PFSK-1 (cell line): ENCODE results near the gene DENND4B.

Source experiments
- POLR2AphosphoS5 ChIP-seq: IDR thresholded peaks from 2 replicates; pipeline ENCODE4 v1.6.1; 2012; ENCODE audit warnings: low read depth, mild to moderate bottlenecking, control low read depth, low read length, moderate library complexity
- SIN3A ChIP-seq: IDR thresholded peaks from 2 replicates; pipeline ENCODE4 v1.6.1; 2012; ENCODE audit warnings: mild to moderate bottlenecking, low read length, moderate library complexity, borderline replicate concordance; ENCODE audit not compliant: insufficient read depth
- TAF1 ChIP-seq: IDR thresholded peaks from 2 replicates; pipeline ENCODE4 v1.6.1; 2012; ENCODE audit warnings: low read length, control low read depth, borderline replicate concordance; ENCODE audit not compliant: insufficient read depth
- TF ChIP-seq, protein P1 (sequence below), 2 experiments: IDR thresholded peaks; 2 replicates each; pipeline versions ENCODE4 v1.6.1 to v1.8.0; 2011 to 2012; ENCODE audit warnings: low read depth in 2 of 2, low read length in 2 of 2, control low read depth in 1 of 2, inconsistent platforms in 1 of 2, mild to moderate bottlenecking in 1 of 2, moderate library complexity in 1 of 2; ENCODE audit not compliant: insufficient read depth in 1 of 2

DNA sequence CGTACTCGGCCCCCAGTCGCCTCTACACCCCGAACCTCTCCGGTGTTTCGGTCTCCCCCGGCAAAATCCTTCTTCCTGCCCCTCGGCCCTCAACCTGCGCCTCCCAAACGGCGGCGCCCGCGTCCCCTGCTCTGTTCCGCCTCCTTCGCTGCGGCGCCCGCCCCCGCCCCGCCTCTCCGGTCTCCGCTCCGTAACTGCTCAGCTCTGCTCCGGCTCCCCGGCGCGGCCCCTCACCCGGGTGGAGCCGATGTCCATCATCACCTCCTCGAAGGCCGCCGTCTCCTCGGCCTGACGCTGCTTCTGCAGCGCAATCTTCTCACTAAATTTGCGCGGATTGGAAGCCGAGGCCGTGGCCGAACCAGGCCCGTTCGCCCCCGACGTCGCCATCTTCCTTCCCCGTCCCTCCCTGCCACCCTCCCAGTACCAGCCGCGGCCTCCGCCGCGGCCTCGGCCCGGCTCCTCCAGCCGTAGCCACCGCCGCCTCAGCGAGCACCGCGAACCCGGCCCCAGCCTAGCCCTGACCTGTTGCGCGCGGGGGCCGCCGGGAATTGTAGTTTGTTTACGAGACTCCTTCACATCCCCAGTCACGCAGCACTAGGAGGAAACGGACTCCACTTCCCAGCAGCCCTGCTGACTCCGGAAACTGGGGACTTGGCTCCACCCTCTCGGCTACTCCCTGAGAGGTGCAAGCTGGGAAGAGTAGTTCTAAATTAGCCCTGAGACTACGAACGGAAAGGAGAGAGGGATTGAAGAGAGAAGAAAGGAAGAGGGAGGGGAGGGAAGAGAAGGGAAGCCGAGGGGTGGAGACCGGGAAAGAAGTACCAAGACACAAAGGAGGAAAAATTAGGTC is 11.8 kb upstream of the DENND4B start, which contains the start of gene CRTC2:
- TF ChIP-seq POLR2AphosphoS5 (peak; percentile 78; the same call in 1 of the 2 replicates), SIN3A (peak; percentile 14; the same call in 1 of the 2 replicates), TAF1 (no peak; the same call in 1 of the 2 replicates)
- TF ChIP-seq, protein P1, sequence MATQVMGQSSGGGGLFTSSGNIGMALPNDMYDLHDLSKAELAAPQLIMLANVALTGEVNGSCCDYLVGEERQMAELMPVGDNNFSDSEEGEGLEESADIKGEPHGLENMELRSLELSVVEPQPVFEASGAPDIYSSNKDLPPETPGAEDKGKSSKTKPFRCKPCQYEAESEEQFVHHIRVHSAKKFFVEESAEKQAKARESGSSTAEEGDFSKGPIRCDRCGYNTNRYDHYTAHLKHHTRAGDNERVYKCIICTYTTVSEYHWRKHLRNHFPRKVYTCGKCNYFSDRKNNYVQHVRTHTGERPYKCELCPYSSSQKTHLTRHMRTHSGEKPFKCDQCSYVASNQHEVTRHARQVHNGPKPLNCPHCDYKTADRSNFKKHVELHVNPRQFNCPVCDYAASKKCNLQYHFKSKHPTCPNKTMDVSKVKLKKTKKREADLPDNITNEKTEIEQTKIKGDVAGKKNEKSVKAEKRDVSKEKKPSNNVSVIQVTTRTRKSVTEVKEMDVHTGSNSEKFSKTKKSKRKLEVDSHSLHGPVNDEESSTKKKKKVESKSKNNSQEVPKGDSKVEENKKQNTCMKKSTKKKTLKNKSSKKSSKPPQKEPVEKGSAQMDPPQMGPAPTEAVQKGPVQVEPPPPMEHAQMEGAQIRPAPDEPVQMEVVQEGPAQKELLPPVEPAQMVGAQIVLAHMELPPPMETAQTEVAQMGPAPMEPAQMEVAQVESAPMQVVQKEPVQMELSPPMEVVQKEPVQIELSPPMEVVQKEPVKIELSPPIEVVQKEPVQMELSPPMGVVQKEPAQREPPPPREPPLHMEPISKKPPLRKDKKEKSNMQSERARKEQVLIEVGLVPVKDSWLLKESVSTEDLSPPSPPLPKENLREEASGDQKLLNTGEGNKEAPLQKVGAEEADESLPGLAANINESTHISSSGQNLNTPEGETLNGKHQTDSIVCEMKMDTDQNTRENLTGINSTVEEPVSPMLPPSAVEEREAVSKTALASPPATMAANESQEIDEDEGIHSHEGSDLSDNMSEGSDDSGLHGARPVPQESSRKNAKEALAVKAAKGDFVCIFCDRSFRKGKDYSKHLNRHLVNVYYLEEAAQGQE (IDR thresholded peaks at IDR 0.05; ENCODE audit: insufficient read depth in 1 of 2, low read depth in 2 of 2, low read length in 2 of 2), result no peak
